ENCODE measurements around the gene TM4SF4.

- TF ChIP-seq, protein P1, sequence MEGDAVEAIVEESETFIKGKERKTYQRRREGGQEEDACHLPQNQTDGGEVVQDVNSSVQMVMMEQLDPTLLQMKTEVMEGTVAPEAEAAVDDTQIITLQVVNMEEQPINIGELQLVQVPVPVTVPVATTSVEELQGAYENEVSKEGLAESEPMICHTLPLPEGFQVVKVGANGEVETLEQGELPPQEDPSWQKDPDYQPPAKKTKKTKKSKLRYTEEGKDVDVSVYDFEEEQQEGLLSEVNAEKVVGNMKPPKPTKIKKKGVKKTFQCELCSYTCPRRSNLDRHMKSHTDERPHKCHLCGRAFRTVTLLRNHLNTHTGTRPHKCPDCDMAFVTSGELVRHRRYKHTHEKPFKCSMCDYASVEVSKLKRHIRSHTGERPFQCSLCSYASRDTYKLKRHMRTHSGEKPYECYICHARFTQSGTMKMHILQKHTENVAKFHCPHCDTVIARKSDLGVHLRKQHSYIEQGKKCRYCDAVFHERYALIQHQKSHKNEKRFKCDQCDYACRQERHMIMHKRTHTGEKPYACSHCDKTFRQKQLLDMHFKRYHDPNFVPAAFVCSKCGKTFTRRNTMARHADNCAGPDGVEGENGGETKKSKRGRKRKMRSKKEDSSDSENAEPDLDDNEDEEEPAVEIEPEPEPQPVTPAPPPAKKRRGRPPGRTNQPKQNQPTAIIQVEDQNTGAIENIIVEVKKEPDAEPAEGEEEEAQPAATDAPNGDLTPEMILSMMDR (conservative IDR thresholded peaks at IDR 0.05 in 1 of 2, IDR thresholded peaks at IDR 0.05 in 1 of 2; ENCODE audit: extremely low read depth in 1 of 2, insufficient read depth in 1 of 2, low read depth in 1 of 2, low read length in 2 of 2) = no peak
- no peak for TF ChIP-seq EZH2 (IDR thresholded peaks at IDR 0.05; ENCODE audit: borderline replicate concordance, low read length)
Measured at GRCh38 chr3:149542375-149543312, 68.1 kb downstream of the TM4SF4 start.
